Bone marrow (tissue), 2 donors: ENCODE results near the gene OXCT2.
"Not testable (repeated sequence)": the region's sequence is repeated elsewhere in the genome, so short reads cannot be mapped to it uniquely, and the experiment has no call there.

Experiments
- DNase-seq, 2 donors: peaks; one replicate each; lab custom pipeline; 2025; lab: John Stamatoyannopoulos, UW

Gene OXCT2

GRCh38 chr1:39771022-39771532 is at the start of gene OXCT2:
Gene OXCT2, minus strand, starts transcription at chr1:39771348. Its CDS starts 93 bp downstream, at chr1:39771255.
- not testable (repeated sequence) for DNase-seq

- DNase-seq = no peak
Measured at GRCh38 chr1:39819091-39819812, 48.1 kb upstream of the OXCT2 start.

GRCh38 chr1:39818482-39818881 is 47.3 kb upstream of the OXCT2 start:
- DNase-seq = no peak

- DNase-seq = peak; percentile 9 to 61
Measured at GRCh38 chr1:39817091-39817932, 46.2 kb upstream of the OXCT2 start.

GRCh38 chr1:39816415-39817090 is 45.4 kb upstream of the OXCT2 start:
- DNase-seq = peak; percentile 25 to 41

GRCh38 chr1:39812913-39813312 is 41.8 kb upstream of the OXCT2 start:
- DNase-seq = no peak

- no peak for DNase-seq
Measured at GRCh38 chr1:39808784-39809517, 37.8 kb upstream of the OXCT2 start.

GRCh38 chr1:39805385-39805784 is 34.2 kb upstream of the OXCT2 start:
- DNase-seq = no peak

GRCh38 chr1:39802496-39803260 is 31.5 kb upstream of the OXCT2 start:
- DNase-seq = no peak

- no peak for DNase-seq
Measured at GRCh38 chr1:39800471-39800835, 29.3 kb upstream of the OXCT2 start.

- DNase-seq = peak in 1 of 2 donors; percentile 54
Measured at GRCh38 chr1:39799770-39800470, 28.8 kb upstream of the OXCT2 start.

- DNase-seq = peak; percentile 4 to 67
Measured at GRCh38 chr1:39798859-39799769, 28.0 kb upstream of the OXCT2 start.

- DNase-seq = no peak
Measured at GRCh38 chr1:39795651-39796050, 24.5 kb upstream of the OXCT2 start.

GRCh38 chr1:39791838-39792237 is 20.7 kb upstream of the OXCT2 start:
- no peak for DNase-seq

- no peak for DNase-seq
Measured at GRCh38 chr1:39789571-39790110, 18.5 kb upstream of the OXCT2 start.

- peak in 1 of 2 donors; percentile 77 for DNase-seq
Measured at GRCh38 chr1:39788758-39789570, 17.8 kb upstream of the OXCT2 start, which contains the start of gene BMP8B. Gene BMP8B, minus strand, starts transcription at chr1:39788865. Its CDS starts 380 bp downstream, at chr1:39788485.

- DNase-seq = no peak
Measured at GRCh38 chr1:39788426-39788757, 17.2 kb upstream of the OXCT2 start.

GRCh38 chr1:39787964-39788363 is 16.8 kb upstream of the OXCT2 start:
- DNase-seq = not testable (repeated sequence)
